OCI-LY7 (cell line): ENCODE measurements around the gene FAF2.

Experiments used
- CTCF ChIP-seq: fragments of 200-600 bp; sonication (generic); conservative IDR thresholded peaks from 2 replicates; pipeline ENCODE4 v1.5.1; 2014; ENCODE audit warnings: mild to moderate bottlenecking, antibody characterized with exemption, low read length, moderate library complexity, mixed read lengths
- EZH2phosphoT487 ChIP-seq: fragments of 200-600 bp; sonication (generic); IDR thresholded peaks from 2 replicates; pipeline ENCODE4 v1.6.1; 2018; ENCODE audit warnings: low read depth, borderline replicate concordance, mild to moderate bottlenecking, mixed run types, antibody characterized with exemption, low read length, moderate library complexity, mixed read lengths

GRCh38 chr5:176524138-176524537, 76.0 kb downstream of the FAF2 start:
- TF ChIP-seq CTCF (no peak), EZH2phosphoT487 (no peak)
